EH (cell line): ENCODE data around the gene ATP6V1G2.

Source experiments
- DNase-seq: peaks from one replicate; pipeline ENCODE4 v3.0.0-alpha.2; 2015; ENCODE audit warnings: low read depth

Gene ATP6V1G2

GRCh38 chr6:31575952-31576685 is 29.7 kb upstream of the ATP6V1G2 start:
- DNase-seq: no peak

- no peak for DNase-seq
These were observed 29.0 kb upstream of the ATP6V1G2 start, which contains the start of gene TNF for GRCh38 chr6:31575335-31575901. Gene TNF, plus strand, starts transcription at chr6:31575565. Its CDS starts 177 bp downstream, at chr6:31575742.

- no peak for DNase-seq
These were observed 28.0 kb upstream of the ATP6V1G2 start for GRCh38 chr6:31574106-31575061.

- DNase-seq: no peak
These were observed 27.1 kb upstream of the ATP6V1G2 start for GRCh38 chr6:31573239-31574105.

- no peak for DNase-seq
These were observed 25.9 kb upstream of the ATP6V1G2 start, which contains the start of gene LTA for GRCh38 chr6:31572041-31572911. Gene LTA, plus strand, starts transcription at chr6:31572289. Its CDS starts 454 bp downstream, at chr6:31572743.

- DNase-seq: no peak
These were observed 23.6 kb upstream of the ATP6V1G2 start for GRCh38 chr6:31569861-31570536.

- no peak for DNase-seq
These were observed 22.1 kb upstream of the ATP6V1G2 start for GRCh38 chr6:31568537-31568961.

- no peak for DNase-seq
These were observed 21.3 kb upstream of the ATP6V1G2 start for GRCh38 chr6:31567531-31568370.

- DNase-seq: no peak
These were observed 14.3 kb upstream of the ATP6V1G2 start for GRCh38 chr6:31560697-31561058.

- peak; percentile 92 for DNase-seq
These were observed 13.7 kb upstream of the ATP6V1G2 start for GRCh38 chr6:31559958-31560696.

- no peak for DNase-seq
These were observed 13.2 kb upstream of the ATP6V1G2 start for GRCh38 chr6:31559606-31559957.

GRCh38 chr6:31558631-31559500 is 12.5 kb upstream of the ATP6V1G2 start:
- peak; percentile 65 for DNase-seq

GRCh38 chr6:31558318-31558625 is 11.9 kb upstream of the ATP6V1G2 start:
- no peak for DNase-seq

- DNase-seq: no peak
These were observed 11.3 kb upstream of the ATP6V1G2 start for GRCh38 chr6:31557443-31558317.

- no peak for DNase-seq
These were observed 9.9 kb upstream of the ATP6V1G2 start for GRCh38 chr6:31556307-31556706.

- peak; percentile 74 for DNase-seq
These were observed 5.0 kb upstream of the ATP6V1G2 start for GRCh38 chr6:31551371-31551770.

GRCh38 chr6:31548544-31548873 is 2.1 kb upstream of the ATP6V1G2 start:
- no peak for DNase-seq
